Effector CD8-positive, alpha-beta T cell (primary cell): Measurements from ENCODE around the gene VWA2.

Experiments used
- DNase-seq: peaks from one replicate; lab custom pipeline; 2025; lab: John Stamatoyannopoulos, UW
- total RNA-seq, 4 experiments: gene quantifications; one replicate each; lab custom pipeline; 2026; lab: John Stamatoyannopoulos, UW

VWA2 gene
- 0 reads per million in 4 experiments for total RNA-seq

- no peak for DNase-seq
Observed at GRCh38 chr10:114239117-114239993, at the start of gene VWA2. VWA2 (plus strand) TSS chr10:114239254; CDS start chr10:114248714, 9,460 bp downstream.

DNA sequence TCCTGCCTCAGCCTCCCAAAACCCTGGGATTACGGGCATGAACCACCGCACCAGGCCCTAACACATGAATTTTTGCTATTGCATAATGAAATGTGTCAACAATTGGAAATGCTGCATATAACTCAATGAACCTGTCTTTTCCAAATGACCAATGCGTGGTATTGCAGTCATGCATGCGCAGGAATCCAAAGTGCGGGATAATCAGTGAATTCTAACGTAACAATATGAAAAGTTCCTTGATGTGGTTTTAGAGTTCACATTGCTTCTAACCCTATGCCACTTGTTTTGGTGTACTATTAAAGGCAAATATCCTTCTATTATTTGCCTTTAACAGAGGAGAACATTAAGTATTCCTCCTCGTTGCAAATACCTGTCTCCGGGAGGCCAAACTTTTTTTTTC, 49.4 kb upstream of the VWA2 start:
- DNase-seq, result no peak

DNA sequence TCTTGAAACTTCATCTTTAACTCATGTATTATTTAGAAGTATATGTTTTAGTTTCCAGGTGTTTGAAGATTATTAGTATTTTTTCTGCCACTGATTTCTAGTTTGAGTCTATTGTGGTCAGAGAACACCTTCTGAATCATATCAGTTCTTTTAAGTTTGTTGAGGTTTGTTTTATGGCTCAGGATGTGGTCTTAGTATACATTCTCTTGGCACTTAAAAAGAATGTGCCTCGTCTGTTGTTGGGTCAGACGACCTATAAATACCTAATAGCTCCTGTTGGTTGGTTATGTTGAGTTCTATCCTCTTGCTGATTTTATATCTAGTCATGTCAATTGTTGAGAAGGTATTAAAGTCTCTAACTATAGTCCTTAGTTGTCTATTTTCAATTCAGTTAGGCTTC, 44.0 kb upstream of the VWA2 start:
- no peak for DNase-seq

DNA sequence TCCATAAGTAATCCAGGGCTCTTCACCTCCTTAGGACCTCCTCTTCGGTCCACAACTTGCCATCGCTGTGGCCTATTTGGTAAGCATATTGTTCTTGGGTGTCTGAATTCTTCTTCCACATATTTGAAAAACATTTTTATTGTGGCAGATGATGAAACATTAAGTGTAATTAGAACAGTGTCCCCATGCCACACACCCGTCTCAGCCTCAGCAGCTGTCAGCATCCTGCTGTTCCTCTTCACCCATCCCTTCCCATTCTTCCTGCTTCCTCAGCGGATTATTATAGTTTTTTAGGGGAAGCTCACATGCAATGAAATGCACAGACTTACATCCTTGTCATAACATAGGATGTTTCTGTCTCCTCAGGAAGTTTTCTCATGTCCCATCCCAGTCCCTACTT, 39.8 kb upstream of the VWA2 start:
- no peak for DNase-seq

GRCh38 chr10:114202812-114203211, 36.2 kb upstream of the VWA2 start:
- no peak for DNase-seq

- DNase-seq, result no peak
Observed at GRCh38 chr10:114206902-114207301, 32.2 kb upstream of the VWA2 start.

DNA sequence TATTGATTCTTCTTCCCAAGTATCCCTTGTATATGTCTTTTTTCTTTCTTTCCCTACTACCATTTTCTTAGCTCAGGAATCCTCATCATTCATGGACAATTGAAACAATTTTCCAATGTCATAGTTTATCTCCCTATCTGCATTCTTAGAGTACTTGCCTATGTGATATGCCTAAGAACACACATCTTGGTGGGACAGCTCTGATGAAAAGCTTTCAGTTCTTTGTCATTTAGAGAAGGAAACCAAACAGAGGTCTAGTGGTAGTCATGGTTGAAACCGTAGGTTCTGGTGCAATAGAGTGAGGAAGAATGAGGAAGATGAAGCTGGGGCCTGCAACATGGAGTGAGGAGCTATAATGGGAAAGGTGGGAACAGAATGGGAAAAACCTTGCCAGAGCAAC, 31.7 kb upstream of the VWA2 start:
- DNase-seq, result no peak

DNA sequence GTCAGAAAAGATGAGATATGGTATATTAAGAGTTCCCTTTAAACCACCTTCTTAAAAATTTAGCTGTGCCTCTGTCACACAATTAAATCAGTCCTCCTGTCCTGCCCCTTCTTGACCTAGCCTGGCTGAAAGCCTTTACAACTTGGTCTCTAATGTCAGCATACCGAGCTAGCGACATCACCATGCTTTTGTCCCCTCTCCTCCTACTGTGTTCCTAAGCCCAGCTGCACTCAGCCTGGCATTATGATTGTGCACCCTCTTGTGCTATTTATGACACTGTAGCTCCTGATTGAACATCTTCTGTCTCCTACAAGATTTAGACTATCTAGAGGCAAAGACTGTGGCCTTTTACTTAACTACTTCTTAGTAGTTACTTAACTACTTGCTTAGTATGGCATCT, 30.7 kb upstream of the VWA2 start:
- DNase-seq, result no peak

DNA sequence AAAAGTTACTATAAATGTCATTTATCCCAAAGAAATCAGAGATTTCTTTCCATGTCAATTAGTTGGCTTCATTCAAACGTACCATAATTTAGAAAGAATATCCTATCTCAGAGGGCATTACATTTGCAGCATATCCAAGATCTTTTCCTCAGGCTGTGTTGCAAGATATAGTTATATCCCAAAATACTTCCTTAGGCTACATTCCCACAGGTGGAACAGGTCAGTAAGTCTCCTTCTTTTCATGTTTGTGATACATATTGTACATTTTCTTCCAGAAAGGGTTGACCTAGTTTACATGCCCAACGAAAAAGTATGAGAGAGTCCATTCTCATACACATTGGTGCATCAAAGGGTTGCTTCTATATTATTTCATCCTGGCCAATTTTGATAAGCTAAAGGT, 26.9 kb upstream of the VWA2 start:
- DNase-seq, result no peak

DNA sequence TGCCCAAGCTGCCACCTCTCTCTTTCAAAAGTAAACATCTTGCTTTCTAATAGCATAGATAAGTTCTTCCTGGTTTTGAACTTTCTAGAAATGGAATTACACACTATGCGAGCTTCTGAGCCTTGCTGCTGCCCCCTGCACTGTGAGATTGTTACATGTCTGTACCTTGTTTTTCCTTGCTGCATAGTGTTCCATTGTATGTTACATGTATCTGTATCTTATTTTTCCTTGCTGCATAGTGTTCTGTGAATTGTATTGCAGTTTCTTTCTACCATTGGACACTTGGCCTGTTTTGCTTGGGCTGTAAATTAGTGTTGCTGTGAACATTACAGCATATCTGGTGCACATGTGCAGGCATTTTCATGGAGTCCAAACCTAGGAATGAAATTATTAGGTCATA, 24.0 kb upstream of the VWA2 start:
- DNase-seq, result no peak

DNA sequence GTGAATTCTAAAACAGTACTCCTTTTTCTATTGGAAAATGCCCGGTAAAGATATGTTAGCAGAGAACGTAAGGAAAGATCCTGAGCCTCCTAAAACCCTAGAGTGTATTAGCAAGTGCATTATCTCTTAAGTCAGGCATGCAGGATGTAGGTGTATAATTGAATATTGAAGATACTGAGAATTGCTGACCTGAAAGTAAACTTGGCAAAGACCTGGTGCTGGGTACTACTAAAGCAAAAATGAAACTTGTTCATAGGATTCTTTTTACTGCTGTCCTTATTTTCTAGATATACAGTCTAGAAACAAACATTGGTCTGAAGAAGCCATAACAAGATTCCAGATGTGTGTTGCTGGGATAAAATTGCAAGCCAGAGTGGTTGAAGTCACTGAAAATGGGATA, 18.8 kb upstream of the VWA2 start:
- DNase-seq, result no peak

GRCh38 chr10:114221235-114221634, 17.8 kb upstream of the VWA2 start:
- DNase-seq, result no peak

DNA sequence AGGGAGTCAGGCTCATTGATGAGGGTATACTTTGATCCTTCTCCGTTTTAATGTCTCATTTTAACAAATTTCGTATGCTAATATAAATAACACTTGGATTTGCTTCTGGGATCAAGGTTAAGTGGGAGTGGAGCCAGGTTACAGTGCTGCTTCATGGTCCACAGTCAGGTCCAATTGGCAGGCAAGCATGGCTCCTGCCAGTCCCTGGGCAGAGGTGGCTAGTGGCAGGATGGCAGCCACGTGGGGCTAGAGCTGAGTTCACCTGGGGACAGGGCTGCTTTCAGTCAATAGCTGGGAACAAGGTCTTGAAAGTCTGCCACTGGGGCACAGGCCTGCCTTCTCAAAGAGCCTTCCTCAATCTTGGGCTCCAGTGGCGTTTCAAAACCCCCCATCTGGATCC, 16.0 kb upstream of the VWA2 start:
- no peak for DNase-seq

DNA sequence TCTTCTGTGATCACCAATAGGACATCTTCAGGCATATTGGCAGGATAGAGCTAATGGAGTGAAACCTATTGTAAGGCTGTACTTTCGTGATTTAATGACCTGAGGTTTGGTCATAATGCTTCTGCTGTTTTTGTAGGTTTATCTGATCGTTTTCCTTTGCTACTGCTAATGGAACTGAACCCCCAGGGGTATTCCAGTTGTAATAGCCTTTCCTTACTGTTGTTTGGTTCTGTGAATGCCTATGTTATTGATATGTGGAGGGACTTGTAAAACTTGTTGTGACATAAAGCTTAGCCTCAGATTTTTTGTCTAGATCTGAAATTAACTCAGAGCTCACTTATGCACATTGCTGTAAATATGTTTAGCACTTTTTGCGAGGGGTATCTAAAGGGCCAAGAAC, 10.9 kb upstream of the VWA2 start:
- DNase-seq, result no peak

DNA sequence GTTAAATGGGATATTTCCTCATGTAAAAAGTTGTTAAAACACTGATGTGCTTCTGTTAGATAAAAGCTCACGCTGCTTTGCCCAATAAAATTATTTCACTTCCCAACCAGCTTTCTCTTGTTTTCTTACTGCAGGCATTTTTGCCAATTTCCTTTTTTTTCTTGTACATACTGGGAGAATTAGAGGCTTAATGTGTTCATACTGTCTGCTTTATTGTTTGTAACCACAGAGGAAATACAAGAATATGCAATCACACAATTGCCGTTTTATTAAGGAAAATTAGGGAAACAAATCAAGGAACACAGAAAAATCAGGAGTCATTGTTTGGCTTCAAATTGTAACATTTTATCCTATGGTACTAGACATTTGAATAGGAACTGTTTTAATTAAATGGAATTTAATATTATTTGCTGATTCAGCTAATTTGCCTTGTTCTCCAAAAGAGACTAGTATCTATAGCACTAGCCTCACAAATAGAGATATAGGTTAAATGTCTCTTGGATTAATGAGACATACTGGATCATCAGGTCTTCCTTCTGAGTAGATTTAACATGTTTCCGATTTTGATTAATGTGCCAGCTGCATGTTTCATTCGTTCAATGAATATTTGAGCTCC, 6.4 kb upstream of the VWA2 start:
- no peak for DNase-seq

DNA sequence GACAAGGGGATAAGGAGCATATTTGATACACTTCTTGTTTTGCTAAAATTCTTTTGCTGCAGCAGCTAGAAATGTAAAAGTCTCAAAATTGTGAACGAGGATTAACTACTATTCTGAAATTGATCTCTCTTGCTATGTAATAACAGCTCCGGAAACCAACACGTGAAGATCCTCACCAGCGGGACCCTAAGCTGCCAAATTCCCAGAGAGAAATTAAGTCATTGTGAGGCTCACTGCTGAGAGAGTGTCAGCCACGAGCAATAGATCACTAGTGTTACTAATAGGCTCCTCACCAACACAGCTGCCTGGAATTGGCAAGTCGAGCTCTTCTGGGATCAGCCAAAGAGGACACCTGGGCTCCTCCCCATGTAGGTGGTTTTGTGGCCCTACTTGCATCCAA, 5.6 kb upstream of the VWA2 start:
- DNase-seq, result no peak

DNA sequence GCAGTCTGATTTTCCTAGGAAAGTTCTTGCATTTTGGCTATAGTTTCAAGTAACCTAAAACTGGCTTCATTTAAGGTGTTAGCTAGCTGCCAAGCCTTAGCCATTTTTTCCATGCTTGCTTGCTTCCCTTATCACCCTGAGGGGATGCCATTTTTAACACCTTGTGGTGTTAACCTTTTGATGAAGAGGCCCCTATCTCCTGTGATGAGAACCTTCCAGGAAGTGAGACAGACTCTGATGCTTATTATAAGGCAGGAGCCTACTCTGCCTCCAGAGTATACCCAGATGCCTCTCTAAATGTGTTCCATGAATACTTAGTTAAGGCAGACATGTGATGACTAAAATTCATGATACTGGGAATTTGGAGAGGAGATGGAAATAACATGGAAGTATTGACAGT, 4.9 kb upstream of the VWA2 start:
- no peak for DNase-seq

GRCh38 chr10:114239994-114240345, 916 bp downstream of the VWA2 start:
- no peak for DNase-seq

DNA sequence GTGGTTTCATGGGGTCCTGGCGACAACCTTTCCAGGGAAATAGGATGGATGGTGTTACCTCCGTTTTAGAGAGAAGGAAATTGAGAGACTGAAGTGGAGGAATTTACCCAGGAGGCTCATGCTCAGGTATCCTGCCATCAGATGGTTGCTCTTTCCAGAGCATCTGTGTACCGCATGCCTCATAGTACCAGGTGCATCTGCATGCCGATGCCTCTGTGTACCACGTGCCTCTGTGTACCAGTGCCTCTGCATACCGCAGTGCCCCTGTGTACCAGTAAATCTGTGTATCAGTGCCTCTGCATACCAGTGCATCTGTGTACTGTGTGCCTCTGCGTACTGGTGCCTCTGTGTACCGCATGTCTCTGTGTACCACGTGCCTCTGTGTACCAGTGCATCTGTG, 3.2 kb downstream of the VWA2 start:
- no peak for DNase-seq

DNA sequence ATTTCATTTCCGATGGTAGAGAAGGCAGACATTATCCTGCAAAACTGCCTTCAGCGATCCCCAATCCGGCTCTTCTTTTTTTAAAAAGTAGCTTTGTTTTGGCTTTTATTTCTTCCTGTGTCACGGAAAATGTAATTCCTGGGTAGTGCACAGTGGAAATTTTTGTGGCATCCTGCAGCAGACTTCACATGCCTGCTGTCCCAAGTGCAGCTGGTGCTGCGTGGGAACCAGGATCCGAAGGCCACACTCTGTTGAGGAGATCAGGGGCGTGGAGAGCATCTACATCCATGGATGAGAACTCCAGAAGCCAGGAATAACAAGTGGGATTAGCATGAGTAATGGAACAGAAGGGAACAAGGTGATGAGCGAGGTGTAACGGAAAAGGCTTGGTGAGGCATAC, 4.6 kb downstream of the VWA2 start:
- DNase-seq, result no peak

DNA sequence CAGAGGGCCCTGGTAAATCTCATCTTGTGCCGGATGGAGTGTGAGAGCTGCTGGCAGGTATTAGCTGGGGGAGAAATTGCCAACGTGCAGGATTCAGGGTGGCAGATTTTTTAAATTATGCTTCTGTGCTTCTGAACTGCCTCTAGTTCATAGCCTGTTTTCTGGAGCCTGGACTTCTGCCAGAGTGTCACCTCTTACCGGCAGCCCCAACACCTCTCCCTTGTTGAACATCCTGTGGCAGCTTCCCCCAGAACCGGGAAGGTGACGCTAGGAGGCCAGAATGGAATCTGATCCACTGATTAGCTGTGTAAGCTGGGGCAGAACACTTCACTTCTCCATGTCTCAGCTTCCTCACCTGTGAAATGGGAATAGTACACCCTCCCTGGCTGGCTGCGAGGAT, 5.1 kb downstream of the VWA2 start:
- no peak for DNase-seq

- no peak for DNase-seq
Observed at GRCh38 chr10:114245121-114245791, 6.2 kb downstream of the VWA2 start.

DNA sequence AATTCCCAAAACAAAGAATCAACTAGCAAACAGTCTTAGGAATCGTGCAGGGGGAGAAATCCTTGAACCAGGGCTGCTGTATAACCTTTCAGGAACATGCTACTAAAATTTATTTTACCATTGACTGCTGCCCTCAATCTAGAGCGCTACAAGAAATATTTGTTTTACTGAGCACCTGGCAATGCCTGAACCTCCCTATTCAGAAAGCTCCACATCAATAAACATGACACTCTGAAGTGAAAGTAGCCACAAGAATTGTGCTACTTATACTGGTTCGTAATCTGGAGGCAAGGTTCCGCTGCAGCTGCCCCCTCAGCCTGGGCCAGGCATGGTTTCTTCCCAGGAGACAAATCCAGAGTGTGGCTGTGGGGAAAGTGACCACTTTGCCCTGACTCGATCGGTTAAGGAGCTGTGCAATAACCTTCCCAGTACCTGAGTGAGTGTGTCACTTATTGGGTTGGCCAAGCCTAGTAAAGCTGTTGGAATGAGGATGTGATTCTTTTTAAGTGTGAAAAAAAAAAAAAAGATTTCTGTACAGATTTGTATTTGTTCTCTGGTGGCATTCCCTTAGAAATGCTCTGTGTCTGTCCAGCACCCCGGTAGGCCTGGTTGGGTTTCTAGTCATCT, 7.7 kb downstream of the VWA2 start:
- no peak for DNase-seq
